ENCODE results near the gene UHRF1.

Gene UHRF1

DNA sequence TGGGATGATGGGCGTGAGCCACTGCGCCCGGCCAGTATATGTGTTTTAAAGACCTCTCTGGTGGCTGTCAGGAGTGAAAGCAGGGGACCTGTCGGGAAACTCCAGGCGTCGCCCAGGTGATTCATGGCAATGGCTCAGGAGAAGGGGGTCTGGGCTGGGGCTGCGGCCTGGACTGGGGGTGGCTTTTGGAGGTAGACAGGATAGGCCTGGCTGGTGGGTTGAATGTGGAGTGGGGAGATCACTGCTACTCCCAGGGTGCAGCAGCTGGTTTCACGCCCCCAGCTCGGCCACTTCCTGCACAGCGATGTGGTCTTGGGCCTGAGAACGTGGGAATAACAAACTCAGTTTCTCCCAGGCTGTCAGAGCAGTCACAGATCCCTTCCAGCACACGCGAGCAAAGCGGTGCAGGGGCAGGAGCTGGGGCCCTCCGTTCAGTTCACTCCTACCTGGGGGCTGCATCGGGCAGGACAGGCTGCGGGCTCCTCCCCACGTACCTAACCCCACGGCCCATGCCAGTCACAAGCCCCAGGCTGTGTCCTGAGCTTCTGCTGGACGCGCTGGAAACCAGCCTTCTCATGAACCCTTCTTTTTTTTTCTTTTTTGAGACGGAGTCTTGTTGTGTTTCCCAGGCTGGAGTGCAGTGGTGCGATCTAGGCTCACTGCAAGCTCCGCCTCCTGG lies 78.5 kb downstream of the UHRF1 start:
- no peak for DNase-seq (ENCODE audit: low read depth)
- TF ChIP-seq, protein P1, sequence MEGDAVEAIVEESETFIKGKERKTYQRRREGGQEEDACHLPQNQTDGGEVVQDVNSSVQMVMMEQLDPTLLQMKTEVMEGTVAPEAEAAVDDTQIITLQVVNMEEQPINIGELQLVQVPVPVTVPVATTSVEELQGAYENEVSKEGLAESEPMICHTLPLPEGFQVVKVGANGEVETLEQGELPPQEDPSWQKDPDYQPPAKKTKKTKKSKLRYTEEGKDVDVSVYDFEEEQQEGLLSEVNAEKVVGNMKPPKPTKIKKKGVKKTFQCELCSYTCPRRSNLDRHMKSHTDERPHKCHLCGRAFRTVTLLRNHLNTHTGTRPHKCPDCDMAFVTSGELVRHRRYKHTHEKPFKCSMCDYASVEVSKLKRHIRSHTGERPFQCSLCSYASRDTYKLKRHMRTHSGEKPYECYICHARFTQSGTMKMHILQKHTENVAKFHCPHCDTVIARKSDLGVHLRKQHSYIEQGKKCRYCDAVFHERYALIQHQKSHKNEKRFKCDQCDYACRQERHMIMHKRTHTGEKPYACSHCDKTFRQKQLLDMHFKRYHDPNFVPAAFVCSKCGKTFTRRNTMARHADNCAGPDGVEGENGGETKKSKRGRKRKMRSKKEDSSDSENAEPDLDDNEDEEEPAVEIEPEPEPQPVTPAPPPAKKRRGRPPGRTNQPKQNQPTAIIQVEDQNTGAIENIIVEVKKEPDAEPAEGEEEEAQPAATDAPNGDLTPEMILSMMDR (IDR thresholded peaks at IDR 0.05; ENCODE audit: low read depth, low read length, missing control alignments) = no peak
- H3K4me3 ChIP-seq (ENCODE audit: low read depth, low read length) = no peak overlapping the region

DNA sequence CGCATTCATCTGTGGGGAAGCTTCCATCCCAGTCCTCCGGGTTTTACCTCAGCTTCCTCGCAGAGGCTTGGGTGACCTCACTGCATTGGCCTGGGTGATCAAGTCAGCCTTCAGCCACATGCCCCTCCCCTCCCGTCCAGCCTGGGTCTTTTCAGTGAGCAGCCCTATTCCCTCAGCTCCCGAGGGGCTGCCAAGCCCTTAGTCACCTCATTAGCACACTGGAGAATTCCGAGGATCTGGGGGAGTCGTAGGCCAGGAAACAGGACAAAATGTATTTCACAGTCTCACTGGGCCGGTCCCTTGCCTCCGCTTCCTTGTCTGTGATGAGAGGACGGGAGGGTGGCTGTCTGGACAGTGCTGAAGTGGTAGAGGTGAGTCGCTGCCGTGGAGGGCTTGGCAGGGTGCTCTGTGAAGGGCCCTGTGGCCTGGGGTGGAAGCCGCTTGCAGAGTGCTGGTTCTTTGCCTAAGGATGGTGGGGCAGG lies 79.5 kb downstream of the UHRF1 start:
- TF ChIP-seq, protein P1 (IDR thresholded peaks at IDR 0.05; ENCODE audit: low read depth, low read length, missing control alignments) = no peak
- H3K4me3 ChIP-seq (ENCODE audit: low read depth, low read length) = no peak overlapping the region
- DNase-seq (ENCODE audit: low read depth) = no peak

DNA sequence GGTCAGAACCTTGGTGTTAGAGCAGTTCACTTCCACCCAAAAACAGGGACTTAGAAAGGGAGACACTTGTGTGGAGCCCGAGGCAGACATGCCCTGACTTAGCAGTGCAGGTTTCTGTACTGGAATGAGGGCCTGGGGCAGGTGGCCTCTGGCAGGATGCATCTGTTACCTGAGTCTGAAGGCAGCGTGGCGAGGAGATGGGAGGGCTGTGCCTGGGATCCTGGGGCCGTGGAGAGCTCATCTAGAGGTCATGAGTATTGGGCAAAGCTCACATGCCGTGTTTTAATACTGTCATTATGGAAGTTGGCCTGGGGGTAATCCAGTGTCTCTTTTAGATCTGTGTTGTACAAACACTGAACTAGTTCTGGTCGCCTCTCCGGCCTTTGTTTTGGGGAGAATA lies 81.0 kb downstream of the UHRF1 start:
- no peak for DNase-seq (ENCODE audit: low read depth)
- TF ChIP-seq, protein P1 (IDR thresholded peaks at IDR 0.05; ENCODE audit: low read depth, low read length, missing control alignments) = no peak

DNA sequence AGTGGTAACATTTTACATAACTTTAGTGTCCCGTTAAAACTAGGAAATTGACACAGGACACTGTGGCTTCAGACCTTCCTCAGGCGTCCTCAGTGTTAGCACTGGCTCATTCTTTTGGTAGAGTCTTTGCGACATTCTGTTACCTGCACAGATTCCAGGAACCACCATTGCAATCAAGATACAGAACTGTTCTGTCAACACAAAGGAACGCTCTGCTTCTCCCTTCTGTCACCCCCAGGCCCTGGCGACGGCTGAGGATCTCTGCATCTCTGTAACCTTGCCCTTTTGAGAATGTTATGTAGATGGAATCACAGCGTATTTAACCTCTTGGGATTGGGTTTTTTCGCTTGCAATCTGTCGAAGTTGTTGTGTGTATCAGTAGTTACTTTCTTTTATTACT lies 82.2 kb downstream of the UHRF1 start:
- no peak overlapping the region for H3K4me3 ChIP-seq (ENCODE audit: low read depth, low read length)
- DNase-seq (ENCODE audit: low read depth) = no peak
- TF ChIP-seq, protein P1 (IDR thresholded peaks at IDR 0.05; ENCODE audit: low read depth, low read length, missing control alignments) = no peak

More for the DNA sequence above, 81.0 kb downstream of the UHRF1 start:
- no peak overlapping the region for H3K4me3 ChIP-seq (ENCODE audit: low read depth, low read length)

DNA sequence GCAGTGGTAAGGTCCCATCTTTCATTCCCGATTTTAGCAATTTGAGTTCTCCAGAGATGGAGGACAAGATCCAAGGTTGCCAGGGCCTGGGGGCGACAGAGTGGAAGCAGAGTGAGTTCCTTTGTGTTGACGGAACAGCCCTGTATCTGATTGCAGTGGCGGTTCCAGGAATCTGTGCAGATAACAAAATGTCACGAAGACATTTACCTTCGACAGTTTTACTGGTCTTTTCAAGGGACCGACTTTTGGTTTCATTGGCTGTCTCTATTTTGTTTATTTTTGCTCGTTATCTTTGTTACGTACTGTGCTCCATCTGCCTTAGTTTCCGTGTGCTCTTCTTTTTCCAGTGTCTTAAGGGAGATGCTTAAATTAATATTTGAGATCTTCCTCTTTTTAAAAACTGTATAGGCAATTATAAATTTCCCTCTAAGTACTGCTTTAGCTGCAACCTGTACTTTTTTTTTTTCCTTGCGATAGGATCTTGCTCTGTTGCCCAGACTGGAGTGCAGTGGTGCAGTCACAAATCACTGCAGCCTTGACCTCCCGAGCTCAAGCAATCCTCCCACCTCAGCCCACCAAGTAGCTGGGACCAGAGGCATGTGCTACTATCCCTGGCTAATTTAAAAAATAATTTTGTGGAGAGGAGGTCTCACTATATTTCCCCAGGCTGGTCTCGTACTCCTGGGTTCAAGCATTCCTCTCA lies 82.8 kb downstream of the UHRF1 start:
- DNase-seq (ENCODE audit: low read depth) = no peak
- H3K4me3 ChIP-seq (ENCODE audit: low read depth, low read length) = no peak overlapping the region
- TF ChIP-seq, protein P1 (IDR thresholded peaks at IDR 0.05; ENCODE audit: low read depth, low read length, missing control alignments) = no peak

DNA sequence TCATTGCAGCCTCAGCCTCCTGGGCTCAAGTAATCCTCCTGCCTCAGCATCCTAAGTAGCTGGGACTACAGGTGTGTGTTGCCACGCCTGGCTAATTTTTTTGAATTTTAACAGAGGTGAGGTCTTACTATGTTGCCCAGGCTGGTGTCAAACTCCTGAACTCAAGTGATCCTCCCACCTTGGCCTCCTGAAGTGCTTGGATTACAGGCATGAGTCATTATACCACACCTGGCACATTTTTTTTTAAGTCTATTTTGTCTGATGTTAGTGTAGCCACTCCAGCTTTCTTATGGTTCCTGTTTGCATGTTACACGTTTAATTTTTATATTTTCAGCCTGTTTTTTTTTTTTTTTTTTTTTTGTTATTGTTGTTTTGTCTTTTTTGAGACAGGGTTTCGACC lies 84.4 kb downstream of the UHRF1 start:
- TF ChIP-seq, protein P1 (IDR thresholded peaks at IDR 0.05; ENCODE audit: low read depth, low read length, missing control alignments) = no peak
- no peak overlapping the region for H3K4me3 ChIP-seq (ENCODE audit: low read depth, low read length)
- no peak for DNase-seq (ENCODE audit: low read depth)
